ENCODE results near the gene TMEM232.

DNA sequence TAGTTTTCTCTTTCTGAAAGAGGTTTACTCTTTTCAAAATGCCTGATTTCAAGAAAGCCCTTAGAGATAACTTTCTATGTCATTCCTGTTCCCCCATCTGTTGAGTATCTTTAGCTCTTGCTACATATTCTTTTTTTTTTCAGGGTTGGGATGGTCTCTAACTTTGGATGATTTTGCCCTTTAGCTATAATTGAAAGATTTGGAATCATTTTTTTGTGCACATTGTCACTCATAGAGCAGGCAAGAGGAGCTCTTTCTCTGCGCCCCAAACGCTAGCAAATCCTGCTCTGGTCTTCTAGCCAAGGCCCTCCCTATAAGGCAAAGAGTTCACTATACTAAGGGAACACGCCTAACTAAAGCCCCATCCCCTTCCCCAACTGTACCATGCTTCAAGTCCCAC lies 316.9 kb downstream of the TMEM232 start:
- TF ChIP-seq, protein P1, sequence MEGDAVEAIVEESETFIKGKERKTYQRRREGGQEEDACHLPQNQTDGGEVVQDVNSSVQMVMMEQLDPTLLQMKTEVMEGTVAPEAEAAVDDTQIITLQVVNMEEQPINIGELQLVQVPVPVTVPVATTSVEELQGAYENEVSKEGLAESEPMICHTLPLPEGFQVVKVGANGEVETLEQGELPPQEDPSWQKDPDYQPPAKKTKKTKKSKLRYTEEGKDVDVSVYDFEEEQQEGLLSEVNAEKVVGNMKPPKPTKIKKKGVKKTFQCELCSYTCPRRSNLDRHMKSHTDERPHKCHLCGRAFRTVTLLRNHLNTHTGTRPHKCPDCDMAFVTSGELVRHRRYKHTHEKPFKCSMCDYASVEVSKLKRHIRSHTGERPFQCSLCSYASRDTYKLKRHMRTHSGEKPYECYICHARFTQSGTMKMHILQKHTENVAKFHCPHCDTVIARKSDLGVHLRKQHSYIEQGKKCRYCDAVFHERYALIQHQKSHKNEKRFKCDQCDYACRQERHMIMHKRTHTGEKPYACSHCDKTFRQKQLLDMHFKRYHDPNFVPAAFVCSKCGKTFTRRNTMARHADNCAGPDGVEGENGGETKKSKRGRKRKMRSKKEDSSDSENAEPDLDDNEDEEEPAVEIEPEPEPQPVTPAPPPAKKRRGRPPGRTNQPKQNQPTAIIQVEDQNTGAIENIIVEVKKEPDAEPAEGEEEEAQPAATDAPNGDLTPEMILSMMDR (conservative IDR thresholded peaks at IDR 0.05; ENCODE audit: low read length) = no peak
- no peak for TF ChIP-seq EZH2phosphoT487 (IDR thresholded peaks at IDR 0.05; ENCODE audit: borderline replicate concordance, low read depth, low read length)

Data from OCI-LY7 (cell line).